Measurements from ENCODE around the gene OR2AT4.
"Not testable (repeated sequence)": the region's sequence is repeated elsewhere in the genome, so short reads cannot be mapped to it uniquely, and the experiment has no call there.

GRCh38 chr11:75041821-75042220, 54.9 kb downstream of the OR2AT4 start:
- not testable (repeated sequence) for TF ChIP-seq CTCF (IDR thresholded peaks at IDR 0.05; ENCODE audit: insufficient read depth, low read length); POLR2AphosphoS5 (IDR thresholded peaks at IDR 0.05; ENCODE audit: low read depth); SPI1 (IDR thresholded peaks at IDR 0.05; ENCODE audit: borderline replicate concordance, low read depth); GABPA (IDR thresholded peaks at IDR 0.05; ENCODE audit: low read depth)
- TF ChIP-seq, protein P1, sequence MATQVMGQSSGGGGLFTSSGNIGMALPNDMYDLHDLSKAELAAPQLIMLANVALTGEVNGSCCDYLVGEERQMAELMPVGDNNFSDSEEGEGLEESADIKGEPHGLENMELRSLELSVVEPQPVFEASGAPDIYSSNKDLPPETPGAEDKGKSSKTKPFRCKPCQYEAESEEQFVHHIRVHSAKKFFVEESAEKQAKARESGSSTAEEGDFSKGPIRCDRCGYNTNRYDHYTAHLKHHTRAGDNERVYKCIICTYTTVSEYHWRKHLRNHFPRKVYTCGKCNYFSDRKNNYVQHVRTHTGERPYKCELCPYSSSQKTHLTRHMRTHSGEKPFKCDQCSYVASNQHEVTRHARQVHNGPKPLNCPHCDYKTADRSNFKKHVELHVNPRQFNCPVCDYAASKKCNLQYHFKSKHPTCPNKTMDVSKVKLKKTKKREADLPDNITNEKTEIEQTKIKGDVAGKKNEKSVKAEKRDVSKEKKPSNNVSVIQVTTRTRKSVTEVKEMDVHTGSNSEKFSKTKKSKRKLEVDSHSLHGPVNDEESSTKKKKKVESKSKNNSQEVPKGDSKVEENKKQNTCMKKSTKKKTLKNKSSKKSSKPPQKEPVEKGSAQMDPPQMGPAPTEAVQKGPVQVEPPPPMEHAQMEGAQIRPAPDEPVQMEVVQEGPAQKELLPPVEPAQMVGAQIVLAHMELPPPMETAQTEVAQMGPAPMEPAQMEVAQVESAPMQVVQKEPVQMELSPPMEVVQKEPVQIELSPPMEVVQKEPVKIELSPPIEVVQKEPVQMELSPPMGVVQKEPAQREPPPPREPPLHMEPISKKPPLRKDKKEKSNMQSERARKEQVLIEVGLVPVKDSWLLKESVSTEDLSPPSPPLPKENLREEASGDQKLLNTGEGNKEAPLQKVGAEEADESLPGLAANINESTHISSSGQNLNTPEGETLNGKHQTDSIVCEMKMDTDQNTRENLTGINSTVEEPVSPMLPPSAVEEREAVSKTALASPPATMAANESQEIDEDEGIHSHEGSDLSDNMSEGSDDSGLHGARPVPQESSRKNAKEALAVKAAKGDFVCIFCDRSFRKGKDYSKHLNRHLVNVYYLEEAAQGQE (IDR thresholded peaks at IDR 0.05; ENCODE audit: insufficient replicate concordance, low read depth), result not testable (repeated sequence)

Data from HL-60 (cell line).